Lung (tissue), 12 donors: ENCODE measurements around the gene MCUB. TPM values are rescaled to one million over a fixed set of nuclear protein-coding genes. Genes with fewer than 3 reads are reported as not detected.

Experiments used
- ATAC-seq: fragments of 200-7000 bp; cut with Tn5 transposase; one replicate; pipeline ENCODE4 v1.9.1; 2020; ENCODE audit warnings: moderate number of reproducible peaks; ENCODE audit not compliant: insufficient read depth, low FRiP score
- DNase-seq, 3 donors: peaks; one replicate each; pipeline ENCODE4 v3.0.0-alpha.2; 2013 to 2017
- H3K27ac ChIP-seq, 2 donors: one replicate each; pipeline ENCODE4 v1.5.1; 2013; ENCODE audit warnings: mild to moderate bottlenecking in 2 of 2, moderate library complexity in 2 of 2, control low read depth in 1 of 2, inconsistent platforms in 1 of 2, low read depth in 1 of 2, low read length in 1 of 2
- H3K27me3 ChIP-seq, 3 donors: one replicate each; pipeline ENCODE4 v1.5.1; 2013; ENCODE audit warnings: low read length in 2 of 3; ENCODE audit not compliant: control insufficient read depth in 3 of 3, insufficient read depth in 3 of 3
- H3K36me3 ChIP-seq, 4 donors: one replicate each; pipeline ENCODE4 v1.5.1; 2013; ENCODE audit warnings: low read length in 4 of 4, mild to moderate bottlenecking in 1 of 4, moderate library complexity in 1 of 4; ENCODE audit not compliant: control insufficient read depth in 4 of 4, insufficient read depth in 4 of 4
- H3K4me1 ChIP-seq, 5 donors: one replicate each; pipeline ENCODE4 v1.5.1; 2013; ENCODE audit warnings: low read length in 5 of 5, mild to moderate bottlenecking in 2 of 5, moderate library complexity in 1 of 5; ENCODE audit not compliant: control insufficient read depth in 5 of 5, insufficient read depth in 5 of 5
- H3K4me3 ChIP-seq: one replicate; pipeline ENCODE4 v1.5.1; 2013; ENCODE audit warnings: mild to moderate bottlenecking, control low read depth, moderate library complexity
- H3K9ac ChIP-seq, 2 donors: one replicate each; pipeline ENCODE4 v1.5.1; 2013; ENCODE audit warnings: low read length in 2 of 2, control low read depth in 1 of 2; ENCODE audit not compliant: insufficient read depth in 1 of 2
- H3K9me3 ChIP-seq, 4 donors: one replicate each; pipeline ENCODE4 v1.5.1; 2013; ENCODE audit warnings: low read length in 3 of 4, mild to moderate bottlenecking in 1 of 4, moderate library complexity in 1 of 4; ENCODE audit not compliant: control insufficient read depth in 4 of 4, insufficient read depth in 3 of 4
- WGBS, 2 donors: extraction: QIAGEN DNeasy Blood & Tissue Kit; methylation state at CpG; one replicate each; pipeline ENCODE4 v1.1.7; 2013; 5-methylcytosine and 5-hydroxymethylcytosine counted together
- polyA plus RNA-seq, 2 donors: library from polyadenylated mRNA; stranded (reverse); fragments of 200-250 nt; gene quantifications; one replicate each; pipeline ENCODE4 v1.2.1, GENCODE V29; 2013
- total RNA-seq, 2 donors: library from RNA; depleted of rRNA in 1 of 2; stranded (reverse); fragments of >200 nt in 1 of 2; gene quantifications; one replicate each; pipeline ENCODE4 v1.2.1, GENCODE V29; 2014 to 2021
- TF ChIP-seq, protein P1 (sequence below): IDR thresholded peaks from 2 replicates; pipeline ENCODE4 v1.5.1; 2012; ENCODE audit warnings: mild to moderate bottlenecking; ENCODE audit errors: control extremely low read depth, extremely low read depth
- donor health status: control.
- donor health status: control.
- donor health status: Bipolar disorder and iron deficiency.
- donor health status: healthy.
- donor health status: DM: yes; HTN: yes; CAD: no.

Gene MCUB
- total and polyA plus RNA-seq, 4 donors, result 9.2 to 25.3 (median 15.9) TPM

DNA sequence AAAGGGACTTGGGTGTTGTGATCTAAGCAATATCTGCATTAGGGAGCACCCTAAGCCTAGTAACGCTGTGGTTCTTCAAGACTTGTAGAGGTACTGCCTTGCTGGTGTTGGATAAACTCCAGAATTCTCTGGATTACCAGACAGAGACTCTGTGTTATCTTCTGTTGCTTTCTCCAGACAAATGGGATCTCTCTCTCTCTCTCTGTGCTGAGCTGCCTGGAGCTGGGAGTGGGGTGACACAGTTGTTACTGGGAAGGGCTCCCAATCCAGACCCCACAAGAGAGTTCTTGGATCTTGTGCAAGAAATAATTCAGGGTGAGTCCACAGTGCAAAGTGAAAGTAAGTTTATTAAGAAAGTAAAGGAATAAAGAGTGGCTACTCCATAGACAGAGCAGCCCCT lies 48.8 kb downstream of the MCUB start:
- WGBS, 2 donors, result 88 to 95% methylated on average over 1 of the region's 1 CpG
- Histone ChIP-seq H3K4me3 (no peak overlapping the region), H3K9ac (no peak overlapping the region), H3K36me3 (no peaks in the 10 kb centered on the region), H3K27me3 (no peaks in the 10 kb centered on the region), H3K4me1 (no peaks in the 10 kb centered on the region), H3K9me3 (peaks cover 0 to 7% (median 2%) of the 10 kb centered on the region in 4 donors), H3K27ac (no peak overlapping the region)
- no peak for ATAC-seq
- TF ChIP-seq, protein P1, sequence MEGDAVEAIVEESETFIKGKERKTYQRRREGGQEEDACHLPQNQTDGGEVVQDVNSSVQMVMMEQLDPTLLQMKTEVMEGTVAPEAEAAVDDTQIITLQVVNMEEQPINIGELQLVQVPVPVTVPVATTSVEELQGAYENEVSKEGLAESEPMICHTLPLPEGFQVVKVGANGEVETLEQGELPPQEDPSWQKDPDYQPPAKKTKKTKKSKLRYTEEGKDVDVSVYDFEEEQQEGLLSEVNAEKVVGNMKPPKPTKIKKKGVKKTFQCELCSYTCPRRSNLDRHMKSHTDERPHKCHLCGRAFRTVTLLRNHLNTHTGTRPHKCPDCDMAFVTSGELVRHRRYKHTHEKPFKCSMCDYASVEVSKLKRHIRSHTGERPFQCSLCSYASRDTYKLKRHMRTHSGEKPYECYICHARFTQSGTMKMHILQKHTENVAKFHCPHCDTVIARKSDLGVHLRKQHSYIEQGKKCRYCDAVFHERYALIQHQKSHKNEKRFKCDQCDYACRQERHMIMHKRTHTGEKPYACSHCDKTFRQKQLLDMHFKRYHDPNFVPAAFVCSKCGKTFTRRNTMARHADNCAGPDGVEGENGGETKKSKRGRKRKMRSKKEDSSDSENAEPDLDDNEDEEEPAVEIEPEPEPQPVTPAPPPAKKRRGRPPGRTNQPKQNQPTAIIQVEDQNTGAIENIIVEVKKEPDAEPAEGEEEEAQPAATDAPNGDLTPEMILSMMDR, result no peak
- no peak for DNase-seq

DNA sequence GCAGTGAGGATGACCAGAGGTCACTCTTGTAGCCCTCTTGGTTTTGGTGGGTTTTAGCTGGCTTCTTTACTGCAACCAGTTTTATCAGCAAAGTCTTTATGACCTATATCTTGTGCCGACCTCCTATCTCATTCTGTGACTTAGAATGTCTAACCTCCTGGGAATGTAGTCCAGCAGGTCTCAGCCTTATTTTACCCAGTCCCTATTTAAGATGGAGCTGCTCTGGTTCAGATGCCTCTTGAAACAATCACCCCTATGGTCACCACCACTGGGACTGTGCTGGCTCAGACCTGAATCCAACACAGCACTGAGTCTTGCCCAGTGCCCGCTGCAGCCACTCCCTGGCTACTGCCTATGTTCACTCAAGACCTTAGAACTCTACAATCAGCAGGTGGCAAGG lies 49.4 kb downstream of the MCUB start:
- 78 to 96% methylated on average over 2 of the region's 2 CpGs for WGBS, 2 donors
- no peak overlapping the region for H3K4me3 ChIP-seq
- H3K9ac ChIP-seq, result no peak overlapping the region
- ATAC-seq (no peak), DNase-seq (no peak)
- no peaks in the 10 kb centered on the region for H3K4me1 ChIP-seq
- H3K36me3 ChIP-seq, result no peaks in the 10 kb centered on the region
- peaks cover 0 to 7% (median 2%) of the 10 kb centered on the region in 4 donors for H3K9me3 ChIP-seq
- TF ChIP-seq, protein P1, result no peak
- H3K27me3 ChIP-seq, result no peaks in the 10 kb centered on the region
- no peak overlapping the region for H3K27ac ChIP-seq

DNA sequence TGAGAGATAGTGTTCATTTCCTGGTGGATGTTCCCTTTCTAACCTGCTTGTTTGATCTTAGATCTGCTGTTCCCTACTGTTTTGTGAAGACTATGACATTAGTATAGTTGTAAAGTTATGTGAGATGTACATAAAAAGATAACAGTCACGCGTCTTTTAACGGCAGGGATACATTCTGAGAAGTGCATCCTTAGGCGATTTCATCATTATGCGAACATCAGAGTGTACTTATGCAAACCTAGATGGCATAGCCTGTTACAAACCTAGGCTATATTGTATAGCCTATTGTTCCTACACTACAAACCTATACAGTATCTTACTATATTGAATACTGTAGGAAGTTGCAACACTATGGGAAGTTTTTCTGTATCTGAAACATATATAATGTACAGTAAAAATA lies 50.4 kb downstream of the MCUB start:
- ATAC-seq, result no peak
- 95 to 97% methylated on average over 5 of the region's 5 CpGs for WGBS, 2 donors
- TF ChIP-seq, protein P1, result no peak

DNA sequence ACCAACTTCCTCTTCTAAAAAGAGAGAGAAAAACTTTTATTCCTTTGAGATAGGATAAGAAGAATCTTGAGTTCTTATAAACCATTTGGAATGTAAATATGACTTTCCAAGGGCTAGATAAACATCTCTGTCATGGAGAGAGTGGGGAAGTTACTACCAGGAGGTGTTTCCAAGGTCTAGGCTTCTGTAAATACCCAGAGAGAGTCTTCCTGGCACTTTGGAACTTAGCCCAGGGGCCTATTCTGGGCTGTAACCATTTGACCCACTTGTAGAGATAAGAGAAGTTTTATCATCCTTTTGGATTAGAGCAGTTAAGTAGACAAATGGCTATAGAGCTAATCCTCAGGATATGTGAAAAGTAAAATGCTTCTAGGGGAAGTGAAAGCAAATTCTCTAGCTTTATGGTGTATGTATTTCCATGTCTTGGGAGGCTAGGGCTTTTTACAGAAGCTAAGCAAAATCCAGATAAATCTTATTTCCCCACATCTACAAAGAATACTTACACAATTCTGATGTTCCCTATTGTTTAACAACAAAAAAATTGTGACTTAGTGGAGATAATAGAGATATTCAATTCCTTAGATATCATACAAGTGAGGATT lies 51.1 kb downstream of the MCUB start:
- Histone ChIP-seq H3K9ac (no peak overlapping the region), H3K9me3 (peaks cover 0 to 7% (median 2%) of the 10 kb centered on the region in 4 donors), H3K4me1 (no peaks in the 10 kb centered on the region), H3K36me3 (no peaks in the 10 kb centered on the region), H3K27me3 (no peaks in the 10 kb centered on the region), H3K4me3 (no peak overlapping the region), H3K27ac (no peak overlapping the region)
- TF ChIP-seq, protein P1, result no peak
- no peak for ATAC-seq
- no peak for DNase-seq

More for the DNA sequence above, 50.4 kb downstream of the MCUB start:
- DNase-seq, result no peak
- Histone ChIP-seq H3K36me3 (no peaks in the 10 kb centered on the region), H3K9ac (no peak overlapping the region), H3K27me3 (no peaks in the 10 kb centered on the region), H3K4me3 (no peak overlapping the region), H3K4me1 (no peaks in the 10 kb centered on the region), H3K27ac (no peak overlapping the region), H3K9me3 (peaks cover 0 to 7% (median 2%) of the 10 kb centered on the region in 4 donors)
